ENCODE measurements around the gene ECE1. TPM values are rescaled to one million over a fixed set of nuclear protein-coding genes. Genes with fewer than 3 reads are reported as not detected.
"Not testable (repeated sequence)": the region's sequence is repeated elsewhere in the genome, so short reads cannot be mapped to it uniquely, and the experiment has no call there.

Gene ECE1
- total RNA-seq, 1 donor from 2014 or later: 37.2 TPM

DNA sequence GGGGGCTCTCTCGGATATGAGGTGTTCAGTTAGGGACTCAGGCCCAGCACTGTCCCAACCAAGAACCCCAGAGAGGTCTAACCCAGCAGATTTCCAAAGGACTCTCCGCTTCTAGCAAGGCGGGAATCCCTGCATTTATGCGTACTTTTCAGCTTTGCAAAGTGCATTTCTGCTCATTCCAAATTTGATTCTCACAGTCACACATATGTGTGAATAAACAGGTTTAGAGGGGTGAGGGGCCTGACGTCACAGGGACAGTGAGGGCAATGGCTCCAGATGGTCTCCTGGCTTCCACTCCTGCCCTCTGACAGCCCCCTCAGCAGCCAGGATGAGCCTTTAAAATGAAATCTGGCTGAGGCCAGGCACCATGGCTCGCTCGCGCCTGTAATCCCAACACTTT is 921 bp upstream of the ECE1 start:
- Mint-ChIP-seq H3K4me3 (peak overlapping the region; percentile 88), H3K9me3 (no peaks in the 10 kb centered on the region), H3K27ac (peak overlapping the region; percentile 77), H3K27me3 (no peaks in the 10 kb centered on the region), H3K36me3 (no peaks in the 10 kb centered on the region), H3K4me1 (ENCODE audit: unreplicated experiment) (peaks cover 36% of the 10 kb centered on the region)
- no peak for TF ChIP-seq CTCF (conservative IDR thresholded peaks at IDR 0.05)
- DNase-seq (ENCODE audit: extremely low spot score, unreplicated experiment): no peak

DNA sequence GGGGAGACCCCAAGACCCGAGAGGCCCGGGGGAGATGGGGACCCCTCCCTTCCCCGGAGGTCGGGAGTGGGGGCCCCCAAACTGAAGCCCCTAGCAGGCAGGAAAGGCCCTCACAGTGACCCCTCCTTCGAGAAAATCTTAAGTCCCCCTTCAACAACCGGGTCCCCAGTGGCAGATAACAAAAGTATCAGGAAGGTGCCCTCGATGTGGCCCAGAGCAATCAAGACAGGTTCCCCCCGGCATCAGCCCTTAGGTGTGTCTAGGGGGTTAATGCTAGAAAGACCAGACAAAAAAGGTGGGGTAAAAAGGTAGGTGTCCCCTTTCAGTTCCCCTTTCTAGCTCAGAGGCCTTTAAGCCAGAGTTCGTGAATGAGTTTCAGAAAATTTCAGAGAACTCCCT is 282 bp upstream of the ECE1 start:
- Mint-ChIP-seq H3K4me1 (ENCODE audit: unreplicated experiment) (peaks cover 36% of the 10 kb centered on the region), H3K27me3 (no peaks in the 10 kb centered on the region)

GRCh38 chr1:21289127-21289526 is 1.1 kb downstream of the ECE1 start:
- H3K9me3 Mint-ChIP-seq: no peaks in the 10 kb centered on the region
- H3K36me3 Mint-ChIP-seq: no peaks in the 10 kb centered on the region
- no peaks in the 10 kb centered on the region for H3K27me3 Mint-ChIP-seq
- DNase-seq (ENCODE audit: extremely low spot score, unreplicated experiment): no peak
- TF ChIP-seq CTCF (conservative IDR thresholded peaks at IDR 0.05): no peak
- H3K4me1 Mint-ChIP-seq (ENCODE audit: unreplicated experiment): peaks cover 32% of the 10 kb centered on the region
- H3K27ac Mint-ChIP-seq: no peak overlapping the region
- H3K4me3 Mint-ChIP-seq: peak overlapping the region; percentile 88

More for the DNA sequence above, 282 bp upstream of the ECE1 start:
- H3K27ac Mint-ChIP-seq: peak overlapping the region; percentile 77
- H3K4me3 Mint-ChIP-seq: peak overlapping the region; percentile 88
- DNase-seq (ENCODE audit: extremely low spot score, unreplicated experiment): no peak
- no peaks in the 10 kb centered on the region for H3K36me3 Mint-ChIP-seq
- no peaks in the 10 kb centered on the region for H3K9me3 Mint-ChIP-seq
- no peak for TF ChIP-seq CTCF (conservative IDR thresholded peaks at IDR 0.05)

DNA sequence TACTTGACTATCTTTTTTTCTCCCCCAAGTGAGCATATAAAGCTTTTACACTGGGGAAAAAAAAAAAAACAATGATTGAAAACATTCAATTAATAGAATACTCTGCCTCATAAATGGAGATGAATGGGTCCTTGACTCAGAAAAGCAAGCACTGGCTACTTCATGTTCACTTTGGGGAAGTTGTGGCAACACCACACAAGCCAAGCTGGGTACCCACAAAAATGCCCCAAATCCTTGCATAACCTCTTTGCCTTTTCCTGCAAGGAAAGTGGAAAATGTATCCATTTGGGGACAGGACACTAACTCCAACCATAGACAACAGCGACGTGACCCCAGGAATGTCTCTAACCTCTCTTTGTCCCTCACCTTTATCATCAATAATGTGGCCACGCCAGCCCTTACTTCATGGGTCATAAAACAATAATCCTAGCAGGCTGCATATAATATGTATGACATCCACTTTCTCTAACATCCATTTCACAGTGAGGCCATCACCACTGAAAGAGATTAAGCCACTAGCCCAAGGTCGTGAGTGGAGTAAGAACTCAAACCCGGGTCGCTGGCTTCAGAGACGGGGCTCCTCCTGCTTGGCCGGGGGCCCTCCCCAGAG is 2.3 kb downstream of the ECE1 start:
- H3K36me3 Mint-ChIP-seq: no peaks in the 10 kb centered on the region
- no peaks in the 10 kb centered on the region for H3K9me3 Mint-ChIP-seq
- peak overlapping the region; percentile 33 for H3K4me3 Mint-ChIP-seq
- H3K4me1 Mint-ChIP-seq (ENCODE audit: unreplicated experiment): peaks cover 24% of the 10 kb centered on the region
- no peak for TF ChIP-seq CTCF (conservative IDR thresholded peaks at IDR 0.05)
- no peak overlapping the region for H3K27ac Mint-ChIP-seq
- H3K27me3 Mint-ChIP-seq: no peaks in the 10 kb centered on the region
- DNase-seq (ENCODE audit: extremely low spot score, unreplicated experiment): no peak

GRCh38 chr1:21285386-21285785 is 4.9 kb downstream of the ECE1 start:
- H3K9me3 Mint-ChIP-seq; H3K36me3 Mint-ChIP-seq; H3K27me3 Mint-ChIP-seq; H3K4me3 Mint-ChIP-seq; DNase-seq (ENCODE audit: extremely low spot score, unreplicated experiment): not testable (repeated sequence)
- Mint-ChIP-seq H3K27ac (peak overlapping the region; percentile 70), H3K4me1 (ENCODE audit: unreplicated experiment) (peaks cover 14% of the 10 kb centered on the region)

GRCh38 chr1:21285055-21285372 is 5.2 kb downstream of the ECE1 start:
- peaks cover 18% of the 10 kb centered on the region for H3K4me1 Mint-ChIP-seq (ENCODE audit: unreplicated experiment)
- peak overlapping the region; percentile 70 for H3K27ac Mint-ChIP-seq
- no peak for TF ChIP-seq CTCF (conservative IDR thresholded peaks at IDR 0.05)
- no peak overlapping the region for H3K4me3 Mint-ChIP-seq
- H3K36me3 Mint-ChIP-seq: no peaks in the 10 kb centered on the region
- no peaks in the 10 kb centered on the region for H3K27me3 Mint-ChIP-seq
- H3K9me3 Mint-ChIP-seq: no peaks in the 10 kb centered on the region
- DNase-seq (ENCODE audit: extremely low spot score, unreplicated experiment): no peak

Measured in type B pancreatic cell (in vitro differentiated cells).